GM23338 (cell line): ENCODE results near the gene NRL.

Source experiments
- CTCF ChIP-seq, 2 experiments: fragments of 200-600 bp in 1 of 2; sonication (generic) in 1 of 2; conservative IDR thresholded peaks; 2 replicates each; pipeline versions ENCODE4 v1.5.1 to v1.6.1; 2016 to 2017; ENCODE audit warnings: antibody characterized with exemption in 2 of 2, low read depth in 2 of 2, mild to moderate bottlenecking in 2 of 2, moderate library complexity in 1 of 2
- EZH2 ChIP-seq: fragments of 200-600 bp; sonication (generic); IDR thresholded peaks from one replicate; pipeline ENCODE4 v1.8.0; 2017; ENCODE audit warnings: antibody characterized with exemption, mild to moderate bottlenecking, low read depth; ENCODE audit not compliant: unreplicated experiment
- JUNB ChIP-seq: IDR thresholded peaks from one replicate; pipeline ENCODE4 v1.6.1; 2016; ENCODE audit warnings: antibody characterized with exemption; ENCODE audit not compliant: unreplicated experiment
- POLR2AphosphoS5 ChIP-seq: IDR thresholded peaks from 2 replicates; pipeline ENCODE4 v1.6.1; 2016; ENCODE audit warnings: antibody characterized with exemption, low read depth
- REST ChIP-seq: IDR thresholded peaks from one replicate; pipeline ENCODE4 v1.6.1; 2018; ENCODE audit warnings: antibody characterized with exemption; ENCODE audit not compliant: unreplicated experiment

DNA sequence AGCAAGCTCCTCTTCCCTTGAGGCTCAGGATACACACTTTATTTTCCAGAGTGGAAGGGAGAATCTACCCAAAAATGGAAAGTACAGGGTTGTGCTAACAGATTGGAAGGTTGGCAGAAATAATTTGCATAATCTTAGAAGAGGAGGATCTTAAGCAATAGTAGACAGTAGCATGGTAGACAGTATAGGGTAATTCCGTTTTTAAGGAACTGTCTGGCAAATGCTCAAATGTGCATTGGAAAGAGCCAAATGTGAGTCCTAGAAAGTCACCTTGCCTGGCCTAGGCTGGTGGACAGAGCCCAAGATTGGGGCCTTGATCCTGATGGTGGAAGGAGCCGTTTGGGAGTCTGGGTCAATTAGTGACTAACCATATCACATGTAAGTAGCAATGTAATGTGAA is 76.1 kb downstream of the NRL start:
- no peak for TF ChIP-seq CTCF (conservative IDR thresholded peaks at IDR 0.05; ENCODE audit: low read depth in 2 of 2)
- no peak for TF ChIP-seq EZH2
- no peak for TF ChIP-seq POLR2AphosphoS5
- TF ChIP-seq JUNB, result no peak
- no peak for TF ChIP-seq REST
